Measurements from ENCODE around the gene PARS2. TPM values are rescaled to one million over a fixed set of nuclear protein-coding genes. Genes with fewer than 3 reads are reported as not detected.

PARS2 gene
- total and polyA plus RNA-seq, 5 experiments from 2014 or later = 1.0 to 4.1 (median 3.2) TPM

- peaks cover 0 to 28% (median 4%) of the 10 kb centered on the region in 3 donors for H3K36me3 Mint-ChIP-seq
- no peak for DNase-seq
- ATAC-seq = no peak
- no peaks in the 10 kb centered on the region for H3K9me3 Mint-ChIP-seq
- no peaks in the 10 kb centered on the region for H3K27me3 Mint-ChIP-seq
- peaks cover 0 to 5% (median 0%) of the 10 kb centered on the region in 4 donors for H3K4me1 Mint-ChIP-seq
- no peak overlapping the region for H3K4me3 Mint-ChIP-seq
- POLR2A ChIA-PET = no interaction called here
- no peak overlapping the region for H3K27ac Mint-ChIP-seq
Measured at GRCh38 chr1:54754486-54755285, 9.6 kb downstream of the PARS2 start.

- DNase-seq (no peak), ATAC-seq (no peak)
- Mint-ChIP-seq H3K4me3 (no peak overlapping the region), H3K27ac (peak overlapping the region in 1 of 10 donors; percentile 27), H3K4me1 (no peaks in the 10 kb centered on the region), H3K27me3 (no peaks in the 10 kb centered on the region), H3K36me3 (peaks cover 0 to 26% (median 2%) of the 10 kb centered on the region in 3 donors), H3K9me3 (no peaks in the 10 kb centered on the region)
- POLR2A ChIA-PET = no interaction called here
Measured at GRCh38 chr1:54754045-54754444, 10.3 kb downstream of the PARS2 start.

DNA sequence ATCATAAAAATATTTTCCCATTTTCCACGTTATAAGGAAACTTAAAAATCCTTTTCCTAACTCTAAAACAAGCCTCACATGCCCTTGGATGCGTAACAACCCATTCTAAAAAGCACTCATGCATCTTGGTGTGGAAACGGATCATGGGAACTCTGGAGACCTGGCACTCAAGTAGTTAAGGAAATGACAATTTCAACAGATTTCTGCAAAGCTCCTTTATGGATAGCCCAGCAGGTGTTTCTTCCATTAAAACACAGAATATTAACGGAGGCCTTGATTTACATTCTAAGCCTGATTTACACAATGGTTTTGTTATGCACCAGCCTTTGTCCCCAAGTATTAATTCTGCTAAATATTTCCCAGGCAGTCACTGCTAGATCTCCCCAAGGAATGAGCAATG, 12.9 kb downstream of the PARS2 start:
- Mint-ChIP-seq H3K27me3 (no peaks in the 10 kb centered on the region), H3K9me3 (no peaks in the 10 kb centered on the region), H3K36me3 (peaks cover 0 to 8% (median 0%) of the 10 kb centered on the region in 3 donors), H3K27ac (no peak overlapping the region), H3K4me1 (no peaks in the 10 kb centered on the region), H3K4me3 (no peak overlapping the region)
- POLR2A ChIA-PET = no interaction called here
- ATAC-seq = no peak
- DNase-seq = no peak

DNA sequence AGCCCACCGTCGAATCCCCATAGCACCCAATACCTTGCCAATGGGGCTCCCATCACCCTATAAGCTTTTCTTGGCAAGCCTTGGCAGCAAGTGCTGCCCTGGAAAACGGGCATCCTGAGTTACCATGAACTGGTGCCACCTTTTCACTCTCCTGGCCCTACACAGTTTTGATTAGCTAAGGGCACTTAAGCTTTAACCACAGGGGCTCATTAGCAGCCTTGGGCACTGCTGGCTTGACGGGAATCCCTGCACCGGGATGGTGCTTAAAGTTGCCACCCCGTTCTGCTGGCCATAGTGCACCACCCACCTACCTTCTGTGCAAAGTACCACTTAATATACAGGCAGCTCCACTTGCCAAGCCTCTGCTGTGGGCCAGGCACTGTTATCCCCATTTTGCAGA, 13.7 kb downstream of the PARS2 start:
- ATAC-seq (no peak), DNase-seq (no peak)
- POLR2A ChIA-PET = no interaction called here
- Mint-ChIP-seq H3K27ac (peak overlapping the region in 1 of 10 donors; percentile 40), H3K4me1 (no peaks in the 10 kb centered on the region), H3K4me3 (no peak overlapping the region), H3K27me3 (no peaks in the 10 kb centered on the region), H3K9me3 (no peaks in the 10 kb centered on the region), H3K36me3 (peaks cover 0 to under 1% (median 0%) of the 10 kb centered on the region in 3 donors)

DNA sequence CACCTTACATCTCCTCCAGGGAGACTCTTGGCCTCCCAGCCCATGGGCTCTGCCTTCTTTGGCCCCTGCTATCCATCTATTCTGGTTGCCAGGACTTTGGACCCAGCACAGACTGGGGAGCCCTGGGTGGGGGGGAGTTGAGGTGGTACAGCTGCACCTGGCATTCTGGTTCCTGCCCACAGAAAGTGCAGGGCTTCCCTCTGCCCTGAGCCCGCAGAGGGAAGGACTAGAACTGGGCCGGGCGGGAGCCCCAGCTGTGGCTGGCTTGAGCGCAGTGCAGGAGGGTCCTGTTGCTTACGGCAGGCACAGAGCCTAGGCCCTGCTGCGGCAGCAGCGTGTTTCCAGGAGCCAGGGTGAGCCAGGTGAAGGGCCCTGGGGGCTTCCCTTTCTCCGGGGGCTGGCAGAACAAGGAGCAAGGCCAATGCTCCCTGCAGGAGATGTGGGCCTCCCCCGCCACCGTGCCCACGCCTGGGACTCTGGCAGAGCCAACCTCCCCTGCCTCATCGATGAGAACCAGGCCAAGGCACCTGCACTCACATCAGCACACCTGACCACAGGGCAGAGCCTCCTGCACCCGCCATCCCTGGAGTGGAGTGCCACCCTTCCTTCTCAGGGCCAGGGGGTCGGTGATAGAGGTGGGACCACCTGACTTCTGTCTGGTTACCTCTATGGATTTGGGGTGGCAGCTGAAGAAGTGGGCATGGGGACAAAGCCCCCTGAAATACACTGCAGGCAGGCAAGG, 16.1 kb downstream of the PARS2 start:
- ATAC-seq (no peak), DNase-seq (no peak)
- Mint-ChIP-seq H3K27ac (no peak overlapping the region), H3K9me3 (no peaks in the 10 kb centered on the region), H3K27me3 (no peaks in the 10 kb centered on the region), H3K4me3 (no peak overlapping the region), H3K36me3 (peaks cover 0 to 3% (median 0%) of the 10 kb centered on the region in 3 donors), H3K4me1 (no peaks in the 10 kb centered on the region)
- POLR2A ChIA-PET = no interaction called here

DNA sequence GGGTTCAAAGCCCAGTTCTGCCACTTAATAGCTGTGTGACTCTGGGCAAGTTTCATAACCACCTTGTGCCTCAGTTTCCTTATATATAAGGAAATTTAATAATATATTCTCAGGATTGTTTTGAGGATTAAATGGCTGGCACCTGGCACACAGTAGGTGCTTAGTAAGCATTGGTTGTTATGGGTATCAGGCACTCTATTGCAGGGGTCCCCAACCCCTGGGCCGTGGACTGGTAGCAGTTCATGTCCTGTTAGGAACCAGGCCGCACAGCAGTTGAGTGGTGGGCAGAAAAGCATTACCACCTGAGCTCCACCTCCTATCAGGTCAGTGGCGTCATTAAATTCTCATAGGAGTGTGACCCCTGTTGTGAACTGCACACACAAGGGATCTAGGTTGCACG, 18.5 kb downstream of the PARS2 start:
- H3K27me3 Mint-ChIP-seq = no peaks in the 10 kb centered on the region
- no peak for ATAC-seq
- no peak for DNase-seq
- no peaks in the 10 kb centered on the region for H3K9me3 Mint-ChIP-seq
- peaks cover 0 to 2% (median 0%) of the 10 kb centered on the region in 4 donors for H3K4me1 Mint-ChIP-seq
- POLR2A ChIA-PET = no interaction called here
- no peak overlapping the region for H3K27ac Mint-ChIP-seq
- peaks cover 0 to 25% (median 4%) of the 10 kb centered on the region in 3 donors for H3K36me3 Mint-ChIP-seq
- H3K4me3 Mint-ChIP-seq = no peak overlapping the region

DNA sequence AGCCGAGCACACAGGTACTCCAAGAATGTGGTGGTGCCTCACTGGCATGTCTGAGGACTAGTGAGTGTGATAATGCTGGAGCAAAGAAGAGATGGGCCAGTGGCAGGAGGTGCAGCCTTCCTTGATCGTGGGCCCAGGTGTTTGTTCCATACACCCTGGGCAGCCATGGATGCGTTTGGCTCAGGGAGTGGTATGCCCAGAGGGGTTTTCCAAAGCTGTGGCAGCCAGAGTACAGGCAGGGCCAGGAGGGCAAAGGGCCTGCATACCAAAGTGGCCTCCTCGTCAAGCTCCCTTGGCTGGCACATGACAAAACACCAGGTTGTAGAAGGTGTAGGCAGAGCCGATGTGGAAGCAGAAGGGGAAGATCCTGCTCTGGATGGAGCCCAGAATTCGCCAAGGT, 19.0 kb downstream of the PARS2 start:
- H3K27me3 Mint-ChIP-seq = no peaks in the 10 kb centered on the region

GRCh38 chr1:54744696-54745095, 19.6 kb downstream of the PARS2 start:
- ATAC-seq (no peak), DNase-seq (no peak)
- POLR2A ChIA-PET = no interaction called here
- Mint-ChIP-seq H3K4me1 (peaks cover 0 to 2% (median 0%) of the 10 kb centered on the region in 4 donors), H3K9me3 (no peaks in the 10 kb centered on the region), H3K27ac (peak overlapping the region in 1 of 10 donors; percentile 62), H3K36me3 (peaks cover 0 to 37% (median 4%) of the 10 kb centered on the region in 3 donors), H3K27me3 (no peaks in the 10 kb centered on the region), H3K4me3 (no peak overlapping the region)

More for the DNA sequence above, 19.0 kb downstream of the PARS2 start:
- H3K36me3 Mint-ChIP-seq = peaks cover 0 to 31% (median 4%) of the 10 kb centered on the region in 3 donors
- no peak for ATAC-seq
- H3K4me1 Mint-ChIP-seq = peaks cover 0 to 2% (median 0%) of the 10 kb centered on the region in 4 donors
- DNase-seq = no peak
- H3K4me3 Mint-ChIP-seq = no peak overlapping the region
- H3K27ac Mint-ChIP-seq = no peak overlapping the region
- POLR2A ChIA-PET = no interaction called here
- no peaks in the 10 kb centered on the region for H3K9me3 Mint-ChIP-seq

DNA sequence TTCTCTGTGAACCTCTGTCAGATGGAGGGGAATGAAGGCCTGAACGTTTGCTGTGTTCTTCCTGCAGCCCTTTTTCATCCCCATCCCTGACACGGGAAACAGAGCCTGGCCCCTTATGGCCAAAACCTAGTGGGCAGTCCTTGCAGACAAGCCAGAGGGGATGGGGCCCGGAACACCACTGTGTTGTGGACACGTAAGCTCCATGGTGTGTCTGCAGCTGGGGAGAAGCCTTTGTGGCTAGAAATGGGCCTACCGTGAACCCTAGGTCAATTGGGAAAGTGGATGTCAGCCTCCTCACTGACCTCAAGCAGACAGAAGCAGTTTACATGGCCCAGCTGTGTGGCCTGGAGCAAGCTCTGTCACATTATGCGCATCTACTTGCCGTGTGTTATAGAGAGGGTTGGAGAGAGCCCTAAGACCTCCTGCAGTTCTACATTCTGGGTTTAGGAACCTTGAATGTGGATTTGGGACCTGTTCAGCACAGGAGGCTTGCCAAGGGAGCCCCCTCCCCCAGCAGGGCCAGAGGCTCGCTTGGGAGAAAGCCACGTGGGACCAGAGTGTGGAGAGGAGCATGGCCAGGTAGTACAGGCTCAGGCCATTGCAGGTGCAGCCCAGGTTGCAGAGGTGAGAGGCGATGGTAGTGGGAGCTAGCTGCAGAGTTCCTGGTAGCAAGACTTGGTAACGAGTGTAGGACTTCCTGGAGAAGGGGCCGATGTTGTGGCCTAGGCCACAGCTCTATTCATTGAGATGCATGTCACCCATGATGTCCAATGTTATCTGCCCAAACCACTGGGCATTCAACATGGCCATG, 20.7 kb downstream of the PARS2 start:
- H3K4me1 Mint-ChIP-seq = peaks cover 0 to 2% (median 0%) of the 10 kb centered on the region in 4 donors
- no peak for DNase-seq
- no peak overlapping the region for H3K4me3 Mint-ChIP-seq
- no peak for ATAC-seq
- POLR2A ChIA-PET = no interaction called here
- no peaks in the 10 kb centered on the region for H3K27me3 Mint-ChIP-seq
- H3K9me3 Mint-ChIP-seq = no peaks in the 10 kb centered on the region
- peak overlapping the region in 1 of 10 donors; percentile 66 for H3K27ac Mint-ChIP-seq
- peaks cover 0 to 47% (median 4%) of the 10 kb centered on the region in 3 donors for H3K36me3 Mint-ChIP-seq

DNA sequence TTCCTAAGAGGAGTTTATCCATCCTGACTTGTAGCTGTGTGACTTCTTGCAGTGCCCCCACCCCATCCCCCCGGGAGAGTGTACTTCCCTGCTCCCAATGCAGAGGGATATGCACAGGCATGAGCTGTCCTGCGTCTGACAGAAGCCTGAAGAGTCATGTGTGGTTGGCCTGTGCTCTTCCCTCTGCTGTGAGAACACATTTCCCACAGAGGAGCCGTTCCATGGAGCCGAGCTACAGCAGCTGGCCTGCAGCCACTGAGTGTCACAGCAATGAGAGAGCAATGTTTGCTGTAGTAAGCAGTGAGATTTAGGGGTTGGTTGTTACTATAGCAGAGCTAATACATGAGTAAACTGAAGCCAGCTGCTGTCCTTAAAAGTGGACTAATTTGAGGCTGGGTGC, 22.0 kb downstream of the PARS2 start:
- no peaks in the 10 kb centered on the region for H3K9me3 Mint-ChIP-seq
- H3K4me3 Mint-ChIP-seq = no peak overlapping the region
- POLR2A ChIA-PET = no interaction called here
- peak overlapping the region in 3 of 10 donors; percentile 20 to 61 (median 55) for H3K27ac Mint-ChIP-seq
- peaks cover 0 to 60% (median 4%) of the 10 kb centered on the region in 3 donors for H3K36me3 Mint-ChIP-seq
- no peak for ATAC-seq
- H3K4me1 Mint-ChIP-seq = peaks cover 0 to 2% (median 0%) of the 10 kb centered on the region in 4 donors
- no peak for DNase-seq
- H3K27me3 Mint-ChIP-seq = no peaks in the 10 kb centered on the region

GRCh38 chr1:54741531-54741930, 22.8 kb downstream of the PARS2 start:
- no peaks in the 10 kb centered on the region for H3K9me3 Mint-ChIP-seq
- no peaks in the 10 kb centered on the region for H3K27me3 Mint-ChIP-seq
- H3K4me1 Mint-ChIP-seq = peaks cover 0 to 5% (median 3%) of the 10 kb centered on the region in 4 donors
- ATAC-seq (no peak), DNase-seq (no peak)
- peaks cover 0 to 67% (median 9%) of the 10 kb centered on the region in 3 donors for H3K36me3 Mint-ChIP-seq
- H3K27ac Mint-ChIP-seq = peak overlapping the region in 2 of 10 donors; percentile 36 to 40
- no peak overlapping the region for H3K4me3 Mint-ChIP-seq
- POLR2A ChIA-PET = no interaction called here

DNA sequence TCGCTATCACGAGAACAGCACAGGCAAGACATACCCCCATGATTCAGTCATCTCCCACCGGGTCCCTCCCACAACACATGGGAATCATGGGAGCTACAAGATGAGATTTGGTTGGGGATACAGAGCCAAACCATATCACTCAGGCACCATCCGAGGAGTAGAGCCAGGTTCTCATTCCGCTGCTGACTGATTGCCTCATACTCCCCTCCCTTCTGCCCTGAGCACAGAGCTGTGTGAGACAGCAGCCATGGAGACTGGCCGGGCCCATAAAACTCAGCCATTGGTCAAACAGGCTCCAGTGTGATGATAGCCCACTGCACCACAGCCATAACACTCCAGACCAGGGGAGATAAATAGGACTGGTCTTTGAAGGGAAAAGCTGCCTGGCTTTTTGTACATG, 26.1 kb downstream of the PARS2 start:
- DNase-seq = no peak
- no peak for ATAC-seq
- Mint-ChIP-seq H3K27ac (peak overlapping the region in 2 of 10 donors; percentile 27 to 28), H3K36me3 (peaks cover 0 to 95% (median 13%) of the 10 kb centered on the region in 3 donors), H3K4me1 (peaks cover 0 to 13% (median 7%) of the 10 kb centered on the region in 4 donors), H3K4me3 (no peak overlapping the region), H3K27me3 (no peaks in the 10 kb centered on the region), H3K9me3 (no peaks in the 10 kb centered on the region)
- POLR2A ChIA-PET = interaction anchor here (0.6 kb wide), 1 partner anchor 548 kb away, joined by 3 read pairs; no protein-coding TSS in a partner anchor
